HL-60 (cell line): ENCODE data around the gene NFIX.

ENCODE experiments used
- POLR2AphosphoS5 ChIP-seq: IDR thresholded peaks from 2 replicates; pipeline ENCODE4 v1.6.1; 2012; ENCODE audit warnings: low read depth
- SPI1 ChIP-seq: IDR thresholded peaks from 2 replicates; pipeline ENCODE4 v1.6.1; 2012; ENCODE audit warnings: low read depth, mild to moderate bottlenecking, borderline replicate concordance
- TF ChIP-seq, protein P1 (sequence below): IDR thresholded peaks from one replicate; pipeline ENCODE4 v1.5.1; 2011; ENCODE audit warnings: low read length, control low read depth, inconsistent platforms; ENCODE audit not compliant: insufficient read depth
- TF ChIP-seq, protein P2 (sequence below): IDR thresholded peaks from 2 replicates; pipeline ENCODE4 v1.6.1; 2012; ENCODE audit warnings: low read depth; ENCODE audit not compliant: insufficient replicate concordance

DNA sequence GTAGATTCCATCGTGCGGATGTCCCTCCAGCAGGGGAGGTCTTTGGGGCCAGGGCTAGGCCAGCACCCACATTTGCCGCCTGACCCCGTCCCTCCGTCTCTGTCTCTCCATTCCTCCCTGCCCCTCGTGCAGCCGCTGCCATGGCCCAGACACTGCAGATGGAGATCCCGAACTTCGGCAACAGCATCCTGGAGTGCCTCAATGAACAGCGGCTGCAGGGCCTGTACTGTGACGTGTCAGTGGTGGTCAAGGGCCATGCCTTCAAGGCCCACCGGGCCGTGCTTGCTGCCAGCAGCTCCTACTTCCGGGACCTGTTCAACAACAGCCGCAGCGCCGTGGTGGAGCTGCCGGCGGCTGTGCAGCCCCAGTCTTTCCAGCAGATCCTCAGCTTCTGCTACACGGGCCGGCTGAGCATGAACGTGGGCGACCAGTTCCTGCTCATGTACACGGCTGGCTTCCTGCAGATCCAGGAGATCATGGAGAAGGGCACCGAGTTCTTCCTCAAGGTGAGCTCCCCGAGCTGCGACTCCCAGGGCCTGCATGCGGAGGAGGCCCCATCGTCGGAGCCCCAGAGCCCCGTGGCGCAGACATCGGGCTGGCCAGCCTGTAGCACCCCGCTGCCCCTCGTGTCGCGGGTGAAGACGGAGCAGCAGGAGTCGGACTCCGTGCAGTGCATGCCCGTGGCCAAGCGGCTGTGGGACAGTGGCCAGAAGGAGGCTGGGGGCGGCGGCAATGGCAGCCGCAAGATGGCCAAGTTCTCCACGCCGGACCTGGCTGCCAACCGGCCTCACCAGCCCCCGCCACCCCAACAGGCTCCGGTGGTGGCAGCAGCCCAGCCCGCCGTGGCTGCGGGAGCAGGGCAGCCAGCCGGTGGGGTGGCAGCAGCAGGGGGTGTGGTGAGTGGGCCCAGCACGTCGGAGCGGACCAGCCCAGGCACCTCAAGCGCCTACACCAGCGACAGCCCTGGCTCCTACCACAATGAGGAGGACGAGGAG is 140.1 kb downstream of the NFIX start:
- TF ChIP-seq SPI1 (no peak), POLR2AphosphoS5 (no peak)
- TF ChIP-seq, protein P1, sequence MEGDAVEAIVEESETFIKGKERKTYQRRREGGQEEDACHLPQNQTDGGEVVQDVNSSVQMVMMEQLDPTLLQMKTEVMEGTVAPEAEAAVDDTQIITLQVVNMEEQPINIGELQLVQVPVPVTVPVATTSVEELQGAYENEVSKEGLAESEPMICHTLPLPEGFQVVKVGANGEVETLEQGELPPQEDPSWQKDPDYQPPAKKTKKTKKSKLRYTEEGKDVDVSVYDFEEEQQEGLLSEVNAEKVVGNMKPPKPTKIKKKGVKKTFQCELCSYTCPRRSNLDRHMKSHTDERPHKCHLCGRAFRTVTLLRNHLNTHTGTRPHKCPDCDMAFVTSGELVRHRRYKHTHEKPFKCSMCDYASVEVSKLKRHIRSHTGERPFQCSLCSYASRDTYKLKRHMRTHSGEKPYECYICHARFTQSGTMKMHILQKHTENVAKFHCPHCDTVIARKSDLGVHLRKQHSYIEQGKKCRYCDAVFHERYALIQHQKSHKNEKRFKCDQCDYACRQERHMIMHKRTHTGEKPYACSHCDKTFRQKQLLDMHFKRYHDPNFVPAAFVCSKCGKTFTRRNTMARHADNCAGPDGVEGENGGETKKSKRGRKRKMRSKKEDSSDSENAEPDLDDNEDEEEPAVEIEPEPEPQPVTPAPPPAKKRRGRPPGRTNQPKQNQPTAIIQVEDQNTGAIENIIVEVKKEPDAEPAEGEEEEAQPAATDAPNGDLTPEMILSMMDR: no peak
- TF ChIP-seq, protein P2, sequence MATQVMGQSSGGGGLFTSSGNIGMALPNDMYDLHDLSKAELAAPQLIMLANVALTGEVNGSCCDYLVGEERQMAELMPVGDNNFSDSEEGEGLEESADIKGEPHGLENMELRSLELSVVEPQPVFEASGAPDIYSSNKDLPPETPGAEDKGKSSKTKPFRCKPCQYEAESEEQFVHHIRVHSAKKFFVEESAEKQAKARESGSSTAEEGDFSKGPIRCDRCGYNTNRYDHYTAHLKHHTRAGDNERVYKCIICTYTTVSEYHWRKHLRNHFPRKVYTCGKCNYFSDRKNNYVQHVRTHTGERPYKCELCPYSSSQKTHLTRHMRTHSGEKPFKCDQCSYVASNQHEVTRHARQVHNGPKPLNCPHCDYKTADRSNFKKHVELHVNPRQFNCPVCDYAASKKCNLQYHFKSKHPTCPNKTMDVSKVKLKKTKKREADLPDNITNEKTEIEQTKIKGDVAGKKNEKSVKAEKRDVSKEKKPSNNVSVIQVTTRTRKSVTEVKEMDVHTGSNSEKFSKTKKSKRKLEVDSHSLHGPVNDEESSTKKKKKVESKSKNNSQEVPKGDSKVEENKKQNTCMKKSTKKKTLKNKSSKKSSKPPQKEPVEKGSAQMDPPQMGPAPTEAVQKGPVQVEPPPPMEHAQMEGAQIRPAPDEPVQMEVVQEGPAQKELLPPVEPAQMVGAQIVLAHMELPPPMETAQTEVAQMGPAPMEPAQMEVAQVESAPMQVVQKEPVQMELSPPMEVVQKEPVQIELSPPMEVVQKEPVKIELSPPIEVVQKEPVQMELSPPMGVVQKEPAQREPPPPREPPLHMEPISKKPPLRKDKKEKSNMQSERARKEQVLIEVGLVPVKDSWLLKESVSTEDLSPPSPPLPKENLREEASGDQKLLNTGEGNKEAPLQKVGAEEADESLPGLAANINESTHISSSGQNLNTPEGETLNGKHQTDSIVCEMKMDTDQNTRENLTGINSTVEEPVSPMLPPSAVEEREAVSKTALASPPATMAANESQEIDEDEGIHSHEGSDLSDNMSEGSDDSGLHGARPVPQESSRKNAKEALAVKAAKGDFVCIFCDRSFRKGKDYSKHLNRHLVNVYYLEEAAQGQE: no peak
